ENCODE results near the gene COL8A1.
"Not testable (repeated sequence)": the region's sequence is repeated elsewhere in the genome, so short reads cannot be mapped to it uniquely, and the experiment has no call there.

The COL8A1 gene

GRCh38 chr3:99805160-99805559 lies 166.8 kb downstream of the COL8A1 start:
- DNase-seq (ENCODE audit: low read depth): no peak

- peak; percentile 75 for DNase-seq (ENCODE audit: low read depth)
These were observed 169.9 kb downstream of the COL8A1 start for GRCh38 chr3:99808163-99808794.

GRCh38 chr3:99809565-99809964 lies 171.2 kb downstream of the COL8A1 start:
- no peak for DNase-seq (ENCODE audit: low read depth)

GRCh38 chr3:99810403-99810802 lies 172.0 kb downstream of the COL8A1 start:
- no peak for DNase-seq (ENCODE audit: low read depth)

GRCh38 chr3:99817047-99817436 lies 178.6 kb downstream of the COL8A1 start:
- no peak for DNase-seq (ENCODE audit: low read depth)

GRCh38 chr3:99817437-99818240 lies 179.2 kb downstream of the COL8A1 start, which contains the start of gene CMSS1:
Gene CMSS1, plus strand, starts transcription at chr3:99817862.
- peak; percentile 70 for DNase-seq (ENCODE audit: low read depth)

- no peak for DNase-seq (ENCODE audit: low read depth)
These were observed 180.4 kb downstream of the COL8A1 start for GRCh38 chr3:99818818-99819217.

- DNase-seq (ENCODE audit: low read depth): no peak
These were observed 185.6 kb downstream of the COL8A1 start for GRCh38 chr3:99823723-99824711.

GRCh38 chr3:99825004-99825640 lies 186.7 kb downstream of the COL8A1 start:
- DNase-seq (ENCODE audit: low read depth): no peak

GRCh38 chr3:99829844-99830243 lies 191.4 kb downstream of the COL8A1 start:
- no peak for DNase-seq (ENCODE audit: low read depth)

- DNase-seq (ENCODE audit: low read depth): no peak
These were observed 195.3 kb downstream of the COL8A1 start for GRCh38 chr3:99833617-99834205.

GRCh38 chr3:99834211-99834957 lies 196.0 kb downstream of the COL8A1 start:
- no peak for DNase-seq (ENCODE audit: low read depth)

- no peak for DNase-seq (ENCODE audit: low read depth)
These were observed 198.3 kb downstream of the COL8A1 start for GRCh38 chr3:99836681-99837080.

- no peak for DNase-seq (ENCODE audit: low read depth)
These were observed 199.3 kb downstream of the COL8A1 start for GRCh38 chr3:99837715-99838114.

GRCh38 chr3:99838755-99839154 lies 200.4 kb downstream of the COL8A1 start:
- DNase-seq (ENCODE audit: low read depth): no peak

GRCh38 chr3:99839613-99840012 lies 201.2 kb downstream of the COL8A1 start:
- no peak for DNase-seq (ENCODE audit: low read depth)

- DNase-seq (ENCODE audit: low read depth): not testable (repeated sequence)
These were observed 203.6 kb downstream of the COL8A1 start for GRCh38 chr3:99841949-99842348.

- peak; percentile 63 for DNase-seq (ENCODE audit: low read depth)
These were observed 204.6 kb downstream of the COL8A1 start for GRCh38 chr3:99842826-99843589.

GRCh38 chr3:99843590-99844258 lies 205.3 kb downstream of the COL8A1 start:
- no peak for DNase-seq (ENCODE audit: low read depth)
